ENCODE data around the gene CLTB. TPM values are rescaled to one million over a fixed set of nuclear protein-coding genes. Genes with fewer than 3 reads are reported as not detected.
"Not testable (repeated sequence)": the region's sequence is repeated elsewhere in the genome, so short reads cannot be mapped to it uniquely, and the experiment has no call there.

CLTB gene
- total RNA-seq, 2 experiments from 2014 or later: 69.5 to 73.2 TPM

GRCh38 chr5:176446884-176447590, 30.7 kb upstream of the CLTB start:
- intact Hi-C loops (cut with DNase I, micrococcal nuclease): loop anchor here in 1 of 2 experiments (1.0 to 5.0 kb wide), 3 partner anchors 31 to 200 kb away; partner anchors contain the start of genes CLTB and TSPAN17
- Histone ChIP-seq H3K36me3 (ENCODE audit: insufficient read depth, low read length) (no peaks in the 10 kb centered on the region), H3K27me3 (ENCODE audit: control insufficient read depth in 1 of 2, insufficient read depth in 2 of 2, low read length in 2 of 2) (no peaks in the 10 kb centered on the region), H3K27ac (ENCODE audit: low read depth in 1 of 2, low read length in 2 of 2) (peak overlapping the region; percentile 81 to 96), H3K4me3 (ENCODE audit: low read length) (peak overlapping the region; percentile 96), H3K4me1 (ENCODE audit: insufficient read depth, low read length) (peaks cover 30% of the 10 kb centered on the region), H3K9me3 (ENCODE audit: control insufficient read depth in 1 of 2, insufficient read depth in 1 of 2, low read length in 2 of 2) (no peaks in the 10 kb centered on the region)
- DNase-seq (peak in 1 of 14 experiments; percentile 3), ATAC-seq (ENCODE audit: poor library complexity) (no peak)
- peaks cover 29% of the 10 kb centered on the region for H3K36me3 Mint-ChIP-seq (ENCODE audit: low read depth)
- peak overlapping the region; percentile 99 for H3K4me3 Mint-ChIP-seq
- POLR2A ChIA-PET: interaction anchor here (0.8 to 3.4 kb wide), 19 partner anchors 8 to 1757 kb away, joined by 3 to 126 read pairs (median 4); partner anchors contain the start of genes CLTB, HIGD2A, HNRNPAB and KIAA1191
- H3K27me3 Mint-ChIP-seq: no peaks in the 10 kb centered on the region
- no peaks in the 10 kb centered on the region for H3K9me3 Mint-ChIP-seq
- peaks cover 39% of the 10 kb centered on the region for H3K4me1 Mint-ChIP-seq (ENCODE audit: low read depth)
- CTCF ChIA-PET: interaction anchor here (0.6 to 3.2 kb wide), 23 partner anchors 8 to 793 kb away, joined by 3 to 42 read pairs (median 4); partner anchors contain the start of genes CLTB, HIGD2A, KIAA1191 and NOP16
- H3K27ac Mint-ChIP-seq: peak overlapping the region; percentile 99
- TF ChIP-seq, protein P1, sequence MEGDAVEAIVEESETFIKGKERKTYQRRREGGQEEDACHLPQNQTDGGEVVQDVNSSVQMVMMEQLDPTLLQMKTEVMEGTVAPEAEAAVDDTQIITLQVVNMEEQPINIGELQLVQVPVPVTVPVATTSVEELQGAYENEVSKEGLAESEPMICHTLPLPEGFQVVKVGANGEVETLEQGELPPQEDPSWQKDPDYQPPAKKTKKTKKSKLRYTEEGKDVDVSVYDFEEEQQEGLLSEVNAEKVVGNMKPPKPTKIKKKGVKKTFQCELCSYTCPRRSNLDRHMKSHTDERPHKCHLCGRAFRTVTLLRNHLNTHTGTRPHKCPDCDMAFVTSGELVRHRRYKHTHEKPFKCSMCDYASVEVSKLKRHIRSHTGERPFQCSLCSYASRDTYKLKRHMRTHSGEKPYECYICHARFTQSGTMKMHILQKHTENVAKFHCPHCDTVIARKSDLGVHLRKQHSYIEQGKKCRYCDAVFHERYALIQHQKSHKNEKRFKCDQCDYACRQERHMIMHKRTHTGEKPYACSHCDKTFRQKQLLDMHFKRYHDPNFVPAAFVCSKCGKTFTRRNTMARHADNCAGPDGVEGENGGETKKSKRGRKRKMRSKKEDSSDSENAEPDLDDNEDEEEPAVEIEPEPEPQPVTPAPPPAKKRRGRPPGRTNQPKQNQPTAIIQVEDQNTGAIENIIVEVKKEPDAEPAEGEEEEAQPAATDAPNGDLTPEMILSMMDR (IDR thresholded peaks at IDR 0.05): no peak

DNA sequence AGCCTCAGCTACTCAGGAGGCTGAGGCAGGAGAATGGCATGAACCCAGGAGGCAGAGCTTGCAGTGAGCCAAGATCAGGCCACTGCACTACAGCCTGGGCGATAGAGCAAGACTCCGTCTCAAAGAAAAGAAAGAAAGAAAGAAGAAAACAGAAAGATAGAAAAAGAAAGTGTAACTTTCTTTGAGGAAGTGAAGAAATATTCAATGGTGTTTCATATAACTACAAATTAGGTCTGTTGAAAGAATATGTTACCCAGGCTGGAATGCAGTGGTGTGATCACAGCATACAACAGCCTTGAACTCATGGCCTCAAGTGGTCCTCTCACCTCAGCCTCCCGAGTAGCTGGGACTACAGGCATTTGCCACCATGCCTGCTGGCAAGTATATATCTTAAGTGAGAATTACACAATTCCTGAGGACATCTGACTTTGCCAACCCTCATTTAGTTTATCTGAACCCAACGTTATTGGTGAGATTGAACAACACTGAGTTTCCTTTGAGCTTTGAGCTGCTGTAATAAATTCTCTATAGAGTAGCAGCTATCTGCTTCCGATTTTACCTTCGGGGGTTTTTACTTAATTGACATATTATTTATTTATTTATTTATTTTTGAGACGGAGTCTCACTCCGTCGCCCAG, 29.8 kb upstream of the CLTB start:
- no peaks in the 10 kb centered on the region for H3K36me3 ChIP-seq (ENCODE audit: insufficient read depth, low read length)
- DNase-seq (no peak), ATAC-seq (ENCODE audit: poor library complexity) (no peak)
- no peaks in the 10 kb centered on the region for H3K9me3 Mint-ChIP-seq
- H3K9me3 ChIP-seq (ENCODE audit: control insufficient read depth in 1 of 2, insufficient read depth in 1 of 2, low read length in 2 of 2): no peaks in the 10 kb centered on the region
- intact Hi-C loops (cut with DNase I, micrococcal nuclease): loop anchor here in 1 of 2 experiments (5.0 kb wide), 1 partner anchor 201 kb away; the partner anchor contains the start of gene TSPAN17
- no peaks in the 10 kb centered on the region for H3K27me3 ChIP-seq (ENCODE audit: control insufficient read depth in 1 of 2, insufficient read depth in 2 of 2, low read length in 2 of 2)
- peaks cover 28% of the 10 kb centered on the region for H3K4me1 ChIP-seq (ENCODE audit: insufficient read depth, low read length)
- H3K27ac Mint-ChIP-seq: no peak overlapping the region
- H3K4me3 ChIP-seq (ENCODE audit: low read length): no peak overlapping the region
- H3K4me3 Mint-ChIP-seq: peak overlapping the region; percentile 83
- no peak overlapping the region for H3K27ac ChIP-seq (ENCODE audit: low read depth in 1 of 2, low read length in 2 of 2)
- ChIA-PET POLR2A (interaction anchor here (3.4 kb wide), 2 partner anchors 29 to 89 kb away, joined by 21 to 126 read pairs; partner anchors contain the start of genes CLTB and RNF44), CTCF (interaction anchor here (3.2 kb wide), 1 partner anchor 30 kb away, joined by 29 read pairs; the partner anchor contains the start of gene CLTB)
- H3K4me1 Mint-ChIP-seq (ENCODE audit: low read depth): peaks cover 39% of the 10 kb centered on the region
- TF ChIP-seq, protein P1 (IDR thresholded peaks at IDR 0.05): no peak
- H3K27me3 Mint-ChIP-seq: no peaks in the 10 kb centered on the region
- H3K36me3 Mint-ChIP-seq (ENCODE audit: low read depth): peaks cover 29% of the 10 kb centered on the region

DNA sequence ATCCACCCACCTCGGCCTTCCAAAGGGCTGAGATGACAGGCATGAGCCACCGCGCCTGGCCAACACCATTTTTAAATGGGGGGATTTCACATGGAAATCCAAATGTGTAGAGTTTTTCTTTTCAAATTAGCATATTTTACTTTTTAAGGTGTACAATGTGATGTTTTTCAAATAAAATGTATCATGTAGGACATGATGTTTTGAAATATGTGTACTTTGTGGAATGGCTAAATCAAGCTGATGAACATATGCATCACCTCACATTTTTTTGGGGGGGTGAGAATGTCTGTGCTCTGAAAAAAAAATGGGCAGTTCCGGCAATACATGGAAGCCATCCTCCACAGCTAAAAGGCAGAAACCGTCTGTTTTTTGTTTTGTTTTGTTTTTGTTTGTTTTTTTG, 28.4 kb upstream of the CLTB start:
- Histone ChIP-seq H3K27ac (ENCODE audit: low read depth in 1 of 2, low read length in 2 of 2) (no peak overlapping the region), H3K27me3 (ENCODE audit: control insufficient read depth in 1 of 2, insufficient read depth in 2 of 2, low read length in 2 of 2) (no peaks in the 10 kb centered on the region), H3K9me3 (ENCODE audit: control insufficient read depth in 1 of 2, insufficient read depth in 1 of 2, low read length in 2 of 2) (no peaks in the 10 kb centered on the region), H3K36me3 (ENCODE audit: insufficient read depth, low read length) (no peaks in the 10 kb centered on the region), H3K4me3 (ENCODE audit: low read length) (no peak overlapping the region), H3K4me1 (ENCODE audit: insufficient read depth, low read length) (peaks cover 22% of the 10 kb centered on the region)
- Mint-ChIP-seq H3K36me3 (ENCODE audit: low read depth) (peaks cover 23% of the 10 kb centered on the region), H3K27ac (no peak overlapping the region), H3K27me3 (no peaks in the 10 kb centered on the region), H3K4me1 (ENCODE audit: low read depth) (peaks cover 28% of the 10 kb centered on the region), H3K4me3 (no peak overlapping the region), H3K9me3 (no peaks in the 10 kb centered on the region)
- ATAC-seq (ENCODE audit: poor library complexity) (no peak), DNase-seq (no peak)
- TF ChIP-seq, protein P1 (IDR thresholded peaks at IDR 0.05): no peak
- intact Hi-C loops (cut with DNase I, micrococcal nuclease): loop anchor here in 1 of 2 experiments (5.0 kb wide), 1 partner anchor 203 kb away; the partner anchor contains the start of gene TSPAN17
- CTCF ChIA-PET: no interaction called here
- POLR2A ChIA-PET: no interaction called here

- H3K4me3 ChIP-seq (ENCODE audit: low read length); H3K27ac ChIP-seq (ENCODE audit: low read depth in 1 of 2, low read length in 2 of 2); ATAC-seq (ENCODE audit: poor library complexity); H3K9me3 ChIP-seq (ENCODE audit: control insufficient read depth in 1 of 2, insufficient read depth in 1 of 2, low read length in 2 of 2); H3K27me3 ChIP-seq (ENCODE audit: control insufficient read depth in 1 of 2, insufficient read depth in 2 of 2, low read length in 2 of 2); H3K9me3 Mint-ChIP-seq; H3K36me3 ChIP-seq (ENCODE audit: insufficient read depth, low read length); H3K27ac Mint-ChIP-seq; POLR2A ChIA-PET; H3K27me3 Mint-ChIP-seq; DNase-seq; intact Hi-C loops (cut with DNase I, micrococcal nuclease): not testable (repeated sequence)
- peaks cover 11% of the 10 kb centered on the region for H3K36me3 Mint-ChIP-seq (ENCODE audit: low read depth)
- H3K4me1 ChIP-seq (ENCODE audit: insufficient read depth, low read length): peaks cover 12% of the 10 kb centered on the region
- CTCF ChIA-PET: interaction anchor here (1.3 kb wide), 1 partner anchor 26 kb away, joined by 3 read pairs; the partner anchor contains the start of gene CLTB
- peak overlapping the region; percentile 20 for H3K4me3 Mint-ChIP-seq
- peaks cover 11% of the 10 kb centered on the region for H3K4me1 Mint-ChIP-seq (ENCODE audit: low read depth)
These were observed 26.6 kb upstream of the CLTB start for GRCh38 chr5:176442911-176443310.
